HepG2 (cell line): Measurements from ENCODE around the gene VPS13D. TPM values are rescaled to one million over a fixed set of nuclear protein-coding genes. Genes with fewer than 3 reads are reported as not detected.

Experiments used
- ATAC-seq: fragments of 200-7000 bp; cut with Tn5 transposase; 3 replicates; pipeline ENCODE4 v1.9.1; 2020; ENCODE audit warnings: mild to moderate bottlenecking, moderate library complexity
- BruUV-seq: library from RNA; stranded (reverse); fragments of 400-500 nt; replicated peaks from 2 replicates; lab custom pipeline; 2021; lab: Mats Ljungman, UMichigan
- CTCF ChIA-PET: fragments of 300-600 bp; formaldehyde crosslinking; extraction: SDS; loops from one replicate; lab custom pipeline; 2021; ENCODE audit warnings: low total read pairs, inconsistent platforms, low intra/inter-chr PET ratio; lab: Yijun Ruan, JAX
- POLR2A ChIA-PET: fragments of 350-600 bp; sonication (Branson Sonifier 250); formaldehyde crosslinking; loops from one replicate; lab custom pipeline; 2020; ENCODE audit warnings: antibody characterized with exemption, inconsistent platforms; lab: Yijun Ruan, JAX
- DNase-seq: peaks from one replicate; pipeline ENCODE4 v3.0.0-alpha.2; 2015; ENCODE audit warnings: low spot score
- FAIRE-seq: peaks from 3 replicates; lab custom pipeline; 2011; peaks lifted over from hg19 to GRCh38; lab: Jason Lieb, UNC
- H2AFZ ChIP-seq: one replicate; pipeline ENCODE4 v1.6.1; 2011; ENCODE audit warnings: low read length, inconsistent platforms
- H3K27ac ChIP-seq: fragments of 300-600 bp; 3 replicates; pipeline ENCODE4 v1.8.0; 2011; ENCODE audit warnings: mixed run types, mild to moderate bottlenecking, mixed read lengths, low read length, inconsistent platforms; ENCODE audit not compliant: insufficient read depth; ENCODE audit errors: extremely low read length
- H3K27me3 ChIP-seq, 2 experiments: fragments of 200-600 bp in 1 of 2; 2 replicates in 1 of 2; 3 replicates in 1 of 2; pipeline versions ENCODE4 v1.6.0 to v1.8.0; 2011; ENCODE audit warnings: low read length in 2 of 2, mild to moderate bottlenecking in 2 of 2, moderate library complexity in 2 of 2, inconsistent platforms in 1 of 2; ENCODE audit not compliant: insufficient read depth in 2 of 2, control insufficient read depth in 1 of 2
- H3K36me3 ChIP-seq, 2 experiments: fragments of 200-600 bp in 1 of 2; replicated peaks in 1 of 2; 2 replicates in 1 of 2; 3 replicates in 1 of 2; pipeline versions ENCODE4 v1.5.1 to v1.8.0; 2011; ENCODE audit warnings: low read length in 2 of 2, inconsistent platforms in 1 of 2; ENCODE audit not compliant: insufficient read depth in 2 of 2, control insufficient read depth in 1 of 2
- H3K4me1 ChIP-seq: 2 replicates; pipeline ENCODE4 v1.5.1; 2012; ENCODE audit warnings: low read length, inconsistent platforms; ENCODE audit not compliant: insufficient read depth
- H3K4me2 ChIP-seq: 2 replicates; pipeline ENCODE4 v1.6.0; 2011; ENCODE audit warnings: low read depth, low read length, inconsistent platforms
- H3K4me3 ChIP-seq, 3 experiments: fragments of 200-600 bp in 1 of 3; sonication (generic), shearing (Covaris generic) in 1 of 3; replicated peaks in 1 of 3; 2 replicates each; pipeline ENCODE4 v1.5.1; 2011 to 2016; ENCODE audit warnings: low read length in 3 of 3, inconsistent platforms in 2 of 3, low read depth in 2 of 3, mild to moderate bottlenecking in 2 of 3, control low read depth in 1 of 3, mixed read lengths in 1 of 3; ENCODE audit not compliant: insufficient read depth in 1 of 3
- H3K79me2 ChIP-seq: one replicate; pipeline ENCODE4 v1.6.1; 2011; ENCODE audit warnings: low read length, inconsistent platforms; ENCODE audit not compliant: insufficient read depth
- H3K9ac ChIP-seq: 2 replicates; pipeline ENCODE4 v1.6.0; 2011; ENCODE audit warnings: mild to moderate bottlenecking, low read depth, low read length, inconsistent platforms; ENCODE audit not compliant: insufficient read depth
- H3K9me3 ChIP-seq: 2 replicates; pipeline ENCODE4 v1.5.1; 2012; ENCODE audit warnings: mild to moderate bottlenecking, low read length
- H4K20me1 ChIP-seq: 2 replicates; pipeline ENCODE4 v1.6.0; 2011; ENCODE audit warnings: inconsistent platforms, mild to moderate bottlenecking, low read length, moderate library complexity; ENCODE audit not compliant: insufficient read depth
- ARHGAP35 ChIP-seq: sonication (generic); formaldehyde crosslinking; IDR thresholded peaks from 2 replicates; pipeline ENCODE4 v1.9.0; 2022; ENCODE audit warnings: mild to moderate bottlenecking, inconsistent platforms, moderate library complexity, missing genetic modification reagents, borderline replicate concordance
- BORCS8-MEF2B ChIP-seq: sonication (generic); formaldehyde crosslinking; IDR thresholded peaks from 2 replicates; pipeline ENCODE4 v1.8.0; 2022; ENCODE audit warnings: mild to moderate bottlenecking, missing genetic modification reagents
- EHMT2 ChIP-seq: fragments of 200-600 bp; sonication (generic); IDR thresholded peaks from 2 replicates; pipeline ENCODE4 v1.7.0; 2017; ENCODE audit warnings: antibody characterized with exemption, low read depth, low read length, borderline replicate concordance
- ELF3 ChIP-seq: IDR thresholded peaks from 2 replicates; pipeline ENCODE4 v1.6.1; 2016; ENCODE audit warnings: missing genetic modification reagents, missing compliant biosample characterization
- GMEB2 ChIP-seq: IDR thresholded peaks from 2 replicates; pipeline ENCODE4 v1.6.1; 2016; ENCODE audit warnings: missing biosample characterization, missing genetic modification reagents, low read depth
- IRF2 ChIP-seq: IDR thresholded peaks from 2 replicates; pipeline ENCODE4 v1.6.1; 2018; ENCODE audit warnings: missing genetic modification reagents, missing compliant biosample characterization
- NBN ChIP-seq: fragments of 450-650 bp; conservative IDR thresholded peaks from 2 replicates; pipeline ENCODE4 v1.6.1; 2017
- NONO ChIP-seq, 2 experiments: fragments of 450-650 bp in 1 of 2; sonication (generic) in 1 of 2; formaldehyde crosslinking in 1 of 2; IDR thresholded peaks in 1 of 2; conservative IDR thresholded peaks in 1 of 2; 2 replicates each; pipeline versions ENCODE4 v1.6.1 to v1.8.0; 2017 to 2022; ENCODE audit warnings: mild to moderate bottlenecking in 1 of 2, missing genetic modification reagents in 1 of 2, moderate library complexity in 1 of 2
- POGK ChIP-seq: sonication (generic); formaldehyde crosslinking; conservative IDR thresholded peaks from 2 replicates; pipeline ENCODE4 v1.8.0; 2022; ENCODE audit warnings: mild to moderate bottlenecking, moderate library complexity, missing genetic modification reagents
- RORA ChIP-seq: sonication (generic); formaldehyde crosslinking; IDR thresholded peaks from 2 replicates; pipeline ENCODE4 v1.5.0; 2020; ENCODE audit warnings: mild to moderate bottlenecking, missing genetic modification reagents, moderate library complexity
- SIN3A ChIP-seq: IDR thresholded peaks from 2 replicates; pipeline ENCODE4 v1.6.1; 2011; ENCODE audit warnings: low read depth, mild to moderate bottlenecking, control low read depth, low read length, borderline replicate concordance
- ZBTB34 ChIP-seq: sonication (generic); formaldehyde crosslinking; IDR thresholded peaks from 2 replicates; pipeline ENCODE4 v1.8.0; 2022; ENCODE audit warnings: mild to moderate bottlenecking, missing genetic modification reagents
- ZFP62 ChIP-seq: sonication (generic); formaldehyde crosslinking; IDR thresholded peaks from 2 replicates; pipeline ENCODE4 v1.4.0; 2020; ENCODE audit warnings: missing genetic modification reagents
- ZNF558 ChIP-seq: sonication (generic); formaldehyde crosslinking; IDR thresholded peaks from 2 replicates; pipeline ENCODE4 v1.9.0; 2022; ENCODE audit warnings: mild to moderate bottlenecking, missing genetic modification reagents, borderline replicate concordance
- ZNF670 ChIP-seq: sonication (generic); formaldehyde crosslinking; IDR thresholded peaks from 2 replicates; pipeline ENCODE4 v1.8.0; 2022; ENCODE audit warnings: mild to moderate bottlenecking, missing genetic modification reagents, borderline replicate concordance
- ZNF850 ChIP-seq: sonication (generic); formaldehyde crosslinking; conservative IDR thresholded peaks from 2 replicates; pipeline ENCODE4 v1.9.0; 2021; ENCODE audit warnings: mild to moderate bottlenecking, missing genetic modification reagents
- WGBS: methylation state at CpG from one replicate; pipeline ENCODE4 v1.1.6; 2017; ENCODE audit warnings: low lambda C conversion rate; 5-methylcytosine and 5-hydroxymethylcytosine counted together
- in situ Hi-C: cut with HindIII; loops from 2 replicates; pipeline ENCODE4 v1.10.0; 2017; ENCODE audit warnings: low pct_unique_long_range_greater_than_20kb; ENCODE audit not compliant: extremely low pct_ligation_motif_present
- intact Hi-C: fragments of 100-400 bp; cut with micrococcal nuclease; formaldehyde crosslinking; loops from one replicate; pipeline ENCODE4 v1.10.0; 2022; ENCODE audit not compliant: unreplicated experiment
- polyA plus RNA-seq, 8 experiments: library from polyadenylated mRNA; depleted of rRNA in 3 of 8; stranded (reverse) in 7 of 8; unstranded in 1 of 8; fragments of >200 nt; fragmentation: Illumina TruSeq in 4 of 8; extraction: Trizol in 4 of 8; gene quantifications; 2 replicates each; pipeline versions ENCODE4 v1.2.1 to v1.2.3, GENCODE V29; 2011 to 2016; ENCODE audit warnings: low read depth in 4 of 8, missing spikeins in 1 of 8, mixed read lengths in 1 of 8; ENCODE audit not compliant: insufficient read depth in 1 of 8
- total RNA-seq, 5 experiments: library from RNA; depleted of rRNA; stranded (reverse); fragments of >200 nt; fragmentation: Illumina TruSeq; extraction: Trizol; gene quantifications; 2 replicates each; pipeline ENCODE4 v1.2.3, GENCODE V29; 2016; ENCODE audit warnings: low read depth in 1 of 5

VPS13D gene
- total and polyA plus RNA-seq, 2 of the 13 experiments (the other 11 are each of a cell fraction or from before 2014, with no cell fraction given): 8.6 to 13.9 TPM

- no peak for TF ChIP-seq SIN3A
- TF ChIP-seq NBN: no peak
- TF ChIP-seq POGK: peak; percentile 85; the same call in 1 of the 2 replicates
- TF ChIP-seq ELF3 (CRISPR knock-in tag): peak; percentile 85
- no peak for TF ChIP-seq ZFP62
Observed at GRCh38 chr1:12528021-12528852, 298.4 kb downstream of the VPS13D start (continued).

- 91% methylated on average over 3 of the region's 3 CpGs for WGBS
- Histone ChIP-seq H3K27ac (peak overlapping the region; percentile 76), H3K79me2 (no peaks in the 10 kb centered on the region), H3K4me3 (no peak overlapping the region), H3K4me2 (peak overlapping the region; percentile 69), H3K4me1 (peaks cover 83% of the 10 kb centered on the region), H3K27me3 (no peaks in the 10 kb centered on the region), H3K9me3 (no peaks in the 10 kb centered on the region), H2AFZ (no peak overlapping the region), H3K36me3 (no peaks in the 10 kb centered on the region), H4K20me1 (no peaks in the 10 kb centered on the region), H3K9ac (no peak overlapping the region)
- intact Hi-C loops (loop anchor here (2.0 to 10.0 kb wide), 3 partner anchors 97 to 215 kb away; no protein-coding TSS in a partner anchor), in situ Hi-C loops (loop anchor here (5.0 to 10.0 kb wide), 3 partner anchors 52 to 125 kb away; partner anchors contain the start of gene DHRS3)
- CTCF ChIA-PET: no interaction called here
- POLR2A ChIA-PET: interaction anchor here (0.9 to 9.3 kb wide), 13 partner anchors 10 to 495 kb away, joined by 3 to 220 read pairs (median 7); partner anchors contain the start of gene DHRS3
- DNase-seq (no peak), FAIRE-seq (no peak), ATAC-seq (no peak)
- BruUV-seq: no TSS peak
- TF ChIP-seq ZNF850 (0 out of 2 replicates have a peak, but pooled peaks have one; percentile 7), EHMT2 (0 out of 2 replicates have a peak, but pooled peaks have one; percentile 10), ZNF558 (CRISPR knock-in tag) (no peak), RORA (CRISPR knock-in tag) (no peak), ZNF670 (0 out of 2 replicates have a peak, but pooled peaks have one; percentile 53), IRF2 (CRISPR knock-in tag) (peak; percentile 8; the same call in 1 of the 2 replicates), GMEB2 (no peak), NONO (IDR thresholded peaks at IDR 0.05) (no peak), NONO (CRISPR knock-in tag; conservative IDR thresholded peaks at IDR 0.05) (0 out of 2 replicates have a peak, but pooled peaks have one; percentile 40), ARHGAP35 (CRISPR knock-in tag) (no peak), ZBTB34 (CRISPR knock-in tag) (no peak), BORCS8-MEF2B (no peak)
Observed at GRCh38 chr1:12529640-12530174, 299.9 kb downstream of the VPS13D start.
